Activated CD8-positive, alpha-beta memory T cell treated with anti-CD3 and anti-CD28 coated beads for 36 hours (primary cell): ENCODE measurements around the gene GPR37L1. TPM values are rescaled to one million over a fixed set of nuclear protein-coding genes. Genes with fewer than 3 reads are reported as not detected.

Experiments
- CTCF ChIA-PET: fragments of 350-600 bp; sonication (Branson Sonifier 250); formaldehyde crosslinking; loops from one replicate; lab custom pipeline; 2021; ENCODE audit warnings: antibody characterized with exemption; lab: Charles Lee
- POLR2A ChIA-PET: fragments of 350-600 bp; sonication (Branson Sonifier 250); formaldehyde crosslinking; loops from one replicate; lab custom pipeline; 2021; ENCODE audit warnings: antibody characterized with exemption; lab: Charles Lee
- total RNA-seq, 2 experiments: library from RNA; stranded (reverse); gene quantifications; one replicate each; pipeline ENCODE4 v1.2.3, GENCODE V29; 2021

GPR37L1 gene, protein sequence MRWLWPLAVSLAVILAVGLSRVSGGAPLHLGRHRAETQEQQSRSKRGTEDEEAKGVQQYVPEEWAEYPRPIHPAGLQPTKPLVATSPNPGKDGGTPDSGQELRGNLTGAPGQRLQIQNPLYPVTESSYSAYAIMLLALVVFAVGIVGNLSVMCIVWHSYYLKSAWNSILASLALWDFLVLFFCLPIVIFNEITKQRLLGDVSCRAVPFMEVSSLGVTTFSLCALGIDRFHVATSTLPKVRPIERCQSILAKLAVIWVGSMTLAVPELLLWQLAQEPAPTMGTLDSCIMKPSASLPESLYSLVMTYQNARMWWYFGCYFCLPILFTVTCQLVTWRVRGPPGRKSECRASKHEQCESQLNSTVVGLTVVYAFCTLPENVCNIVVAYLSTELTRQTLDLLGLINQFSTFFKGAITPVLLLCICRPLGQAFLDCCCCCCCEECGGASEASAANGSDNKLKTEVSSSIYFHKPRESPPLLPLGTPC
- not detected for total RNA-seq

DNA sequence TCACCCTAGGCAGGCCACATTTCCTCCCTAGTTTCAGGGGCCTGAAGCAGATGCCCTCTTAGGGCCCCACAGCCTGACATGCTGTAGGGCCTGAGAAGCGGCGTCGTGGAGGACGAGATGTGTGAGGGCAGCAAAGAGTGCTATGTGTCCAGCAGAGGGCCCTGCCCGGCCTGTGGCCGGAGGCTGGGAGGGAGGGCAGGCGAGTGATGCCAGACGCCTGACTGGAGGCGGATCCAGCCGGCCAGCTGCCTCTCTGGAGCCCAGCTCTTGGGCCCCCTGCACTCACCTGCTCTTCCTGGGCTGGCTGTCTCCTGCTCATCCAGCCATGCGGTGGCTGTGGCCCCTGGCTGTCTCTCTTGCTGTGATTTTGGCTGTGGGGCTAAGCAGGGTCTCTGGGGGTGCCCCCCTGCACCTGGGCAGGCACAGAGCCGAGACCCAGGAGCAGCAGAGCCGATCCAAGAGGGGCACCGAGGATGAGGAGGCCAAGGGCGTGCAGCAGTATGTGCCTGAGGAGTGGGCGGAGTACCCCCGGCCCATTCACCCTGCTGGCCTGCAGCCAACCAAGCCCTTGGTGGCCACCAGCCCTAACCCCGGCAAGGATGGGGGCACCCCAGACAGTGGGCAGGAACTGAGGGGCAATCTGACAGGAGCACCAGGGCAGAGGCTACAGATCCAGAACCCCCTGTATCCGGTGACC lies at the start of gene GPR37L1:
Gene GPR37L1, plus strand, starts transcription at position 279 of the 697 bp plus-strand sequence. Its CDS starts 47 bp downstream, at position 326.
- ChIA-PET POLR2A (no interaction called here), CTCF (no interaction called here)

DNA sequence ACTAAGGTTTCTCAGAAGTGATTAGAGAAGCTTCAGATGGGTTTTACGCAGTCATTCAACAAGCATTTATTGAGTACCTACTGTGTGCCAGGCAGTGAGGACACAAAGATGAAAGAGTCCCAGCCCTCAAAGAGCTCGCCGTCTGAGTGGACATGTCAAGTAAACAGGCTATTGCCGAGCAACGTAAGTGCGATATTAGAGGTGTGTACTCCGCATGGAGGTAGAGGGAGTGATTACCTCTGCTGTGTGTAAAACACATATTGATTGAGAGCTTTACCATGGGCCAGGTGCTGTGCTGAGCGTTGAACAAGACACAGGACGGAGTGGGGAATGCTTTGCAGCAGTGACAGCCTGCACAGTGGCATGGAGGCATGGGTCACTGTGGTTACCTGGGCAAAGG lies 49.5 kb upstream of the GPR37L1 start:
- POLR2A ChIA-PET: no interaction called here
- CTCF ChIA-PET: no interaction called here

GRCh38 chr1:202074985-202075384 lies 47.7 kb upstream of the GPR37L1 start:
- POLR2A ChIA-PET: no interaction called here
- CTCF ChIA-PET: no interaction called here

DNA sequence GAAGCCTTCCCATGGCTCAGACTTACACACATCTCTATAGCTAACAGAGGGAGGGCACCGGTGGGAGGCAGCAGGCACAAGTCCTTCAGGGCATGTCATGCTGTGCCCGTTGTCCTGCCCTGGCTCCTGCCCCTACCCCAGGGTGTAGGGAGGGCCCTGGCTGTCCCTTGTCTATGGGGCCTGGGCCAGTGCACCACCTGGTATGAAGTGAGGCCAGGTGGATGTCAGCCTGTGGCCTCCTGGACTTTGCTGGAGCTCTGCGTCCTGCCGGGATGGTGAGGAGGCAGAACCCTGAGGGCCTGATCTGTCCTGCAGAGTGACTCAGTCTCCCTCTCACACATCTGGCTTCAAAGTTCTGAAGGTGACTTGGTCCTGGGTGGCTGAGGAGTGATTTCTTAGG lies 47.3 kb upstream of the GPR37L1 start:
- CTCF ChIA-PET: no interaction called here

DNA sequence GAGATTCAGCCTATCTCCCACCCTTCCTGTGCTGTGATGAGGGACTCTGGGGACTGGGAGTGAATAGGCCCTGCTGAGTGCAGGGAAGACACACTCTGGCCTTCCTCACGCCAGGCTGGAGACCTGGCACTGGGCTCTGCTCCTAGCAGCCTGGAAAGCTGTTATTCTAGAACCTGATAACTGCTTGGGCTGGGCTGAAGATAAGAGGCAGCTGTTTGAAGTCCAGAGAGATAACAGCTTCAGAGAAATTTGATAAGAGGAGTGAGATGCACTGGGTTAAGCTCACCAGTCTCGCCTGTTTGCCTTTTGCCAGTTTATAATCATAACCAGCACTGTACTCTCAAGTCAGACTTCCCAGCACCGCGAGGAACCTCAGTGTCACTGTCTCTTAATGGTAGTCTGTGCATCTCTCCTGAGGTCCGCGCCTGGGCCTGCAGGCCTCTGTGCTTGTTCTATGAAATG lies 46.6 kb upstream of the GPR37L1 start:
- CTCF ChIA-PET: no interaction called here
- POLR2A ChIA-PET: no interaction called here

More for the DNA sequence above, 47.3 kb upstream of the GPR37L1 start:
- POLR2A ChIA-PET: no interaction called here

DNA sequence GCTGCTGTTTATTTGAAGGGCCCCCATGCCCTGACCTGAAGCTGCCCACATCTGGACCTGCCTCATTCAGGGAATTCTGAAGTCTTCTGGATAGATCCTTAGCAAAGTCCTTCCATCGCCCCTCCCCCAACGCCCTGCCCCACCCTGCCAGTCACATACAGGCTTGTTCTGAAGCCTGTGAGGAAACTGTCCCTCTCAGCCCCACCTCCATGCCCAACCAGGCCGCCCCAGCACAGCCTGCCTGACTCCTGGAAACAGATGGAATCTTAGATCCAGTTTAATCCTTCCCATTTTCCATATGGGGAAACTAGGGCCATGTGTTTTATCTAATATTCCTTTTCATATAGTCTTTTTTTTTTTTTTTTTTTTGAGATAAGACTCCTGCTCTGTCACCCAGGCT lies 44.5 kb upstream of the GPR37L1 start:
- ChIA-PET POLR2A (no interaction called here), CTCF (no interaction called here)

- POLR2A ChIA-PET: no interaction called here
- CTCF ChIA-PET: no interaction called here
Observed at GRCh38 chr1:202081992-202082391, 40.7 kb upstream of the GPR37L1 start.

DNA sequence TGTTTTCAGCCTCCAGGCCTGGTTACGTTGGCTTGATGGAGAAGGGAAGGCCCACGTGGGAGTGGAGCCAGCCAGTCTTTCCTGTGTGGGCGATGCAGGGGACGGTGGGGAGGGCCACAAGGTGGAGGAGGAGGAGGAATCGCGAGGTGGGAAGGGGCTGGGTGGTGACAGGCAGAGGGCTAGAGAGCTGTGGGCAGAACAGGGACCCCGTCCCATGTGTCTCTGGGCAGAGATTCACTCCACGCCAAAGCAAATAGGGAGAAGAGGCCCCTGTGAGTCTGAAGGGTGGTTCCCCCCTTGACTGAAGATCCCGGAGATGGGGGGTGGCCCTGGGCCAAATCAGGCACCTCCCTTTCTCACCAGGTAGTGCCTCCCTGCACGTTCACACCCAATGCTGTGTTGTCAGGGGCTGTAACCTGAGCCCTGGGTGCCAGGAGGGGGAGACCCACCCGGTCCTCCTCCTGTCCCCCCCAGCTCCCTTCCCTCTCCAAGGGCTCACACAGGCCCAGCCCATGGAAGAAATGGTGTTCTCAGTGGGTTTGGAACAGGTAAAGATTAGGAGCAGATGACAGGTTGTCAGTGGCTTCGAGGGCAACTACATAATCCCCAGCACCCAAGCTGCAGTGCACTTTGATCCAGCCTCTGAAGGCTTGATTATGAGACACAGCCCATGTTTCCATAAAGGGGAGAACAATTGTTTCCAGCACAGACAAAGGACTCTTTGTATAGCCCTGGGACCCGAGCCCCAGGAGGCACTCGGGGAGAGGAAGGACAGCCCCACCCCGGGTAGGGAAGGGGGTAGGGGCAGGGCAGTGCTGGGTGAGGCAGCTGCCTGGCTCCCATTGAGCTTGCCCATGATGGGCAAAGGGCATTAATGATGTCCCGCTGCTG lies 37.7 kb upstream of the GPR37L1 start:
- ChIA-PET CTCF (no interaction called here), POLR2A (no interaction called here)

DNA sequence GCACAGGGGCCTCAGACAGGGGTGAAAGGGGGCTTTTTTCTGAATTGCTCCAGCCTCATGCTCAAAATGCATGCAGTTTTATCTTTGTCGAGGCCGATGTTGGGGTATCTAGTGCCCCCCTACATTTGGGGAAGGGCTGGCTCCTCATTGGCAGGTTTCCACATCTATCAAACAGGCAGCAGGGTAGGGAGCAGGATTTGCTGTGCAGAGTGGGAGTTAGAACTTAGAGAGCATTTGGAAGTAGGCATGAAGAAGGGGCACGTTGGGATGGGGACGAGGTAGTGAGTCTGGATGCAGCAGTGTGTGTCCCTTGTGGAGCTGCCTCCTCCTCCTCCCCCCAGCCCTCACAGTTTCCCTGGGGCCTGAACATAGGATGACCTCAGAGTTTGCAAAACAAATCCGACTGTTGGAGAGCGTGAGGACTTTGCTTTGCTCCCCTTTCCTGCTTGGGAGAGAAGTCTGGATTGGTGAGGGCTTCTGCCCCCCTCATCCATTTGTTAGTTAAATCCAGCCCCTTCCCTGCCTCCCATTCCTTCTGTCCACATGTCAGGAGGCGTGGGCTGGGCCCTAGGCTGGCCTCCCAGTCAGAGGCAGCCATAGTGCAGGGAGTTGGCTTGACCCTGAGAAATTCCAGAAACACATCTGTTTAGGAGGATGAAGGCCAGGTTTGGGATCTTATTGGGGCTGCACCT lies 36.9 kb upstream of the GPR37L1 start:
- POLR2A ChIA-PET: no interaction called here
- CTCF ChIA-PET: no interaction called here

DNA sequence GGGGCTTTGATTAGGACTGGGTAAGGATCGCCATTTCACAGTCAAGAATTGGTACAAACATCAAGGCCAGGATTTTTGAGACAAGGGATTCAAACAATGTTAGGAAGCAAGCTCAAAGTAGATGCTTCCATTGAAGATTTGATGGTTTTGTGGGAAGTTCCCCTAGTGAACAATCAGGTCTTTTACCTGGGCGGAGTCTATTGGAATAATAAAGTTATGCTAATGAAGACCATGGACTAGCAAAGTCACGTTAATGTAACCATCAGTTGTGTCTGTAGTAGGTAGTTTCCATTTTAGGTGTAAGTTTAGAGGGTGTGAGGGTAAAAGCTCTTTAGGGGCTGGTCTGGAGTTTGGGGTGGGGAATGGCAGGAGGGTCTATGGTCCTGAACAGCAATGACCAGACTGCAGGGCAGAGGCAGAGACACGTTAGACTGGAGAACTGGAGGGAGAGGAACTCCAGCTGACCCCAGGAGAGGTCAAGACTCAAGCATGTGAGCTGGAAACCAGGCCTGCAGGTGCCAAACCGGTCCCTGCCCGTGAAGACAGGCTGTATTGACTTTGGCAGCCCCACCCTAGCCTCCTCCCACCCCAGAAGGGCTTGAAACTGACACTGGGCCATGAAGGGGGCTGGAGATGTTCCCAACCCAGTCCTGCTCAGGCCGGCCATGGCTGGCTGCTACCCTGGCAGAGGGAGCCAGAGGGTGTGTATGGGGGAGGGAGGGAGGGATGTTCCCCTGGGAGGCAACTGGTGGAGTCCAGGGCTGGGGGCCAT lies 36.0 kb upstream of the GPR37L1 start:
- ChIA-PET CTCF (no interaction called here), POLR2A (no interaction called here)

- ChIA-PET POLR2A (no interaction called here), CTCF (no interaction called here)
Observed at GRCh38 chr1:202088206-202088605, 34.5 kb upstream of the GPR37L1 start.

DNA sequence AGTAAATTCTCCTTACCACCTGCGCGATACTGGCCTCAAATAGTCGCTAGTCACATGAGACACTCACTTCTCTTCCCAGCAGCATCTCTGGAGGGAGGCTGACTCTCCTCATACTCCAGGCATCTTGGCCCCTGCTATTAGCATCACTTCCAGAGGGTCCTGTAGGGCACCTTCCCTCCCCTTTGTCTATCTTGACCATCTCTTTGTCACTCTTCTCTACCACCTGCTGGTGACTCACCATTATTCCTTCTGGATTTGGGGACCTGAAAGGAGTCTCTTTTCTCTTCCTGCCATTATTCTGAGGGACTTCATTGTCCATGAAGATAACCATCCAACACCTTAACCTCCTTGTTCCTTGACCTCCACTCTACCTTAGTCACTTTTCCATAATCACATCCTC lies 31.7 kb upstream of the GPR37L1 start:
- ChIA-PET CTCF (no interaction called here), POLR2A (no interaction called here)

DNA sequence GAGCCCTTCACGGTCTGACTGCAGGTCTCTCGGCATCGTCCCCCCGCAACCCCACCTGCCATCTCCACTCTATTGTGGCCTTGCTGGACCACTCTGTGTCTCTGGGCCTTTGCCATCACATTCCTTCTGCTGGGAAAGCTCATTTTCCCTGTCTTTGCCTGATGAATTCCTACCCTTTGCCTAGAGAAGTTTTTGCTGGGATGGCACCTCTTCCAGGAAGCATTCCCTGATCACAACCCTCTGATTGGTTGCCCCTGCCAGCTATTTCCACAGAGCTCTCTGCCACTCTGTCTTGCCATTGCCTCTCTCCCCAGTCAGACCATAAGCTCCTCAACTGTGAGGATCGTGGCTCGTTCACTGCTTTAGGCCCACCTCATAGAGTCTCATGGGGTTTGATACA lies 28.9 kb upstream of the GPR37L1 start:
- ChIA-PET POLR2A (no interaction called here), CTCF (no interaction called here)

- ChIA-PET CTCF (interaction anchor here (1.0 kb wide), 1 partner anchor 34 kb away, joined by 3 read pairs; no protein-coding TSS in a partner anchor), POLR2A (no interaction called here)
Observed at GRCh38 chr1:202101184-202101583, 21.5 kb upstream of the GPR37L1 start.

DNA sequence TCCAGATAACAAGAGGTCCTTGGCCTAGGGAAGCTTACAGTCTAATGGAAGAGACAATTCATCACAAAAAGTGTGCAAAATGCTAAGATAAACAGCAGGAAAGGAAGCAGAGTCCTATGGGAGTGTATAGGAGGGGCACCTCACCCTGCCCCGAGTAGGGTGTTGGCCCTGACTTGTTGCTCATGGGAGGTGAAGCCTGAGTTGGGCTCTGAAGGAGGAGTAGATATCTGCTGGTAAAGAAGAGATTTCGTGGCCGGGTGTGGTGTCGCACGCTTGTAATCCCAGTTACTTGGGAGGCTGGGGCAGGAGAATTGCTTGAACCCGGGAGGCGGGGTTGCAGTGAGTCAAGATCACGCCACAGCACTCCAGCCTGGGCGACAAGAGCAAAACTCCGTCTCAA lies 18.6 kb upstream of the GPR37L1 start:
- ChIA-PET CTCF (no interaction called here), POLR2A (no interaction called here)

DNA sequence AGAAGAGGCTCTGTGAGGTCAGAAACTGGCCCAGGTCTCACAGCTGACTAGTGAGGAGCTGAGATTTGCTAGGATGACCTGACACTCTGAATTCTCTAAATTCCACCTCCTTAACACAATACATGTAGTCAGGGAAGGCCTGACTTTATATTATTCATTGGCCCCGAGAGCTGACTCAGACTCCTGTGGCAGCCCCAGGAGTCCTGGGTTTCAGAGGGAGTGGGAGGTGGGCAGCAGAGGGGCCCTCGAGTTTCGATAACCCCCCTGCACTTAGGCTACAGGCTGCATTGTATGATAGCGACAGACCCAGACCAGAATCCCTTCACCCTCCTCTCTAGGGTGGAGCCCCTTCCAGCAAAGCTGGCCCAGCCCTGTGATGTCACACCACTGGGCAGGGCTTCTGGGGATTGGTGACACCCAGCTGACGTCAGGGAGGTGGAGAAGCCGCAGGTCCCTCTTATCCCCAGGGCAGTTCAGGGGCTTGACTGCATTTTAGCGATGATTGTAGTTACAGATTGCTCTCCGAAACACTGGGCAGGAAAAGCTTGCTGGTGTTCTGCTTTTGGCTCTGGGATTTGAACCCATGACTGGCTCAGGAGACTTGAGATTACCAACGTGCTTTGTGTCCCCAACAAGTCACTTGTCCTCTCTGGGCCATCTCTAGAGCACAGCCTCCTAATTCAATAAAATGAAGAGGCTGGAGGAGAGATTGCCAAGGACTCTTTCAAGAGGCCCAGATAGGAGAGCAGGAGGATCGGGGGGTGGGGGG lies 17.0 kb upstream of the GPR37L1 start:
- CTCF ChIA-PET: no interaction called here
- POLR2A ChIA-PET: no interaction called here

- CTCF ChIA-PET: no interaction called here
- POLR2A ChIA-PET: no interaction called here
Observed at GRCh38 chr1:202106340-202107254, 16.1 kb upstream of the GPR37L1 start.
